ENCODE measurements around the gene TPCN2. TPM values are rescaled to one million over a fixed set of nuclear protein-coding genes. Genes with fewer than 3 reads are reported as not detected.

TPCN2 gene
- total and polyA plus RNA-seq, 4 donors = 6.4 to 20.8 (median 12.1) TPM

DNA sequence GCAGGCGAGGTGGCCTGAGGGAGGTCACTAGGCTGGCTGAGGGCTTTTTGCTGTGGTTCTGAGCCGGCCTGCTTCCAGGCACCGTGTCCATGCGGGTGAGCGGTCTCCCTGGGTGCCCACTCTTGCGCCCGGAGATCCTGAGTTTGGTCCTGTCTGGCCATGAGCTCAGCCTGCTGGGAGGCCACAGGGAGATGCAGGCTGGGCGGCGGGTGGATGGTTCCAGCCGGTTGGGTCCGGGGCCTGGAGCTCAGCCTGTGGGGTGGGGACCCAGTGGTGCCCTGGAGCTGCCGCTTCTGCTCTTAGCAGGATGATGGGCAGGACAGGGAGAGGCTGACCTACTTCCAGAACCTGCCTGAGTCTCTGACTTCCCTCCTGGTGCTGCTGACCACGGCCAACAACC lies 18.5 kb downstream of the TPCN2 start:
- H3K4me1 ChIP-seq (ENCODE audit: control insufficient read depth in 4 of 4, insufficient read depth in 4 of 4, low read length in 3 of 4) = no peaks in the 10 kb centered on the region
- H3K9me3 ChIP-seq (ENCODE audit: control insufficient read depth in 4 of 4, low read length in 3 of 4) = no peaks in the 10 kb centered on the region
- no peak overlapping the region for H3K9ac ChIP-seq (ENCODE audit: low read depth in 1 of 2, low read length in 2 of 2)
- no peak for DNase-seq (ENCODE audit: low spot score)
- H3K36me3 ChIP-seq (ENCODE audit: control insufficient read depth in 4 of 4, insufficient read depth in 3 of 4, low read depth in 1 of 4, low read length in 3 of 4) = peaks cover 2 to 41% (median 23%) of the 10 kb centered on the region in 4 donors
- WGBS = 96% methylated on average over 13 of the region's 13 CpGs
- H3K27ac ChIP-seq (ENCODE audit: low read depth in 1 of 2, low read length in 2 of 2) = no peak overlapping the region
- H3K27me3 ChIP-seq (ENCODE audit: control insufficient read depth in 4 of 4, insufficient read depth in 4 of 4, low read length in 3 of 4) = no peaks in the 10 kb centered on the region
- TF ChIP-seq EGR1 (IDR thresholded peaks at IDR 0.05; ENCODE audit: low read depth in 2 of 2) (no peak), FOXA2 (IDR thresholded peaks at IDR 0.05) (no peak), HNF4G (IDR thresholded peaks at IDR 0.05) (no peak), SP1 (IDR thresholded peaks at IDR 0.05) (no peak), RXRA (IDR thresholded peaks at IDR 0.05) (no peak), YY1 (IDR thresholded peaks at IDR 0.05) (no peak), GABPA (IDR thresholded peaks at IDR 0.05 in 1 of 2, conservative IDR thresholded peaks at IDR 0.05 in 1 of 2) (no peak), JUND (IDR thresholded peaks at IDR 0.05) (no peak), HNF4A (conservative IDR thresholded peaks at IDR 0.05) (no peak), TAF1 (conservative IDR thresholded peaks at IDR 0.05) (no peak)
- TF ChIP-seq, protein P1, sequence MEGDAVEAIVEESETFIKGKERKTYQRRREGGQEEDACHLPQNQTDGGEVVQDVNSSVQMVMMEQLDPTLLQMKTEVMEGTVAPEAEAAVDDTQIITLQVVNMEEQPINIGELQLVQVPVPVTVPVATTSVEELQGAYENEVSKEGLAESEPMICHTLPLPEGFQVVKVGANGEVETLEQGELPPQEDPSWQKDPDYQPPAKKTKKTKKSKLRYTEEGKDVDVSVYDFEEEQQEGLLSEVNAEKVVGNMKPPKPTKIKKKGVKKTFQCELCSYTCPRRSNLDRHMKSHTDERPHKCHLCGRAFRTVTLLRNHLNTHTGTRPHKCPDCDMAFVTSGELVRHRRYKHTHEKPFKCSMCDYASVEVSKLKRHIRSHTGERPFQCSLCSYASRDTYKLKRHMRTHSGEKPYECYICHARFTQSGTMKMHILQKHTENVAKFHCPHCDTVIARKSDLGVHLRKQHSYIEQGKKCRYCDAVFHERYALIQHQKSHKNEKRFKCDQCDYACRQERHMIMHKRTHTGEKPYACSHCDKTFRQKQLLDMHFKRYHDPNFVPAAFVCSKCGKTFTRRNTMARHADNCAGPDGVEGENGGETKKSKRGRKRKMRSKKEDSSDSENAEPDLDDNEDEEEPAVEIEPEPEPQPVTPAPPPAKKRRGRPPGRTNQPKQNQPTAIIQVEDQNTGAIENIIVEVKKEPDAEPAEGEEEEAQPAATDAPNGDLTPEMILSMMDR (IDR thresholded peaks at IDR 0.05; ENCODE audit: low read depth, low read length, missing input control) = no peak
- TF ChIP-seq, protein P2, sequence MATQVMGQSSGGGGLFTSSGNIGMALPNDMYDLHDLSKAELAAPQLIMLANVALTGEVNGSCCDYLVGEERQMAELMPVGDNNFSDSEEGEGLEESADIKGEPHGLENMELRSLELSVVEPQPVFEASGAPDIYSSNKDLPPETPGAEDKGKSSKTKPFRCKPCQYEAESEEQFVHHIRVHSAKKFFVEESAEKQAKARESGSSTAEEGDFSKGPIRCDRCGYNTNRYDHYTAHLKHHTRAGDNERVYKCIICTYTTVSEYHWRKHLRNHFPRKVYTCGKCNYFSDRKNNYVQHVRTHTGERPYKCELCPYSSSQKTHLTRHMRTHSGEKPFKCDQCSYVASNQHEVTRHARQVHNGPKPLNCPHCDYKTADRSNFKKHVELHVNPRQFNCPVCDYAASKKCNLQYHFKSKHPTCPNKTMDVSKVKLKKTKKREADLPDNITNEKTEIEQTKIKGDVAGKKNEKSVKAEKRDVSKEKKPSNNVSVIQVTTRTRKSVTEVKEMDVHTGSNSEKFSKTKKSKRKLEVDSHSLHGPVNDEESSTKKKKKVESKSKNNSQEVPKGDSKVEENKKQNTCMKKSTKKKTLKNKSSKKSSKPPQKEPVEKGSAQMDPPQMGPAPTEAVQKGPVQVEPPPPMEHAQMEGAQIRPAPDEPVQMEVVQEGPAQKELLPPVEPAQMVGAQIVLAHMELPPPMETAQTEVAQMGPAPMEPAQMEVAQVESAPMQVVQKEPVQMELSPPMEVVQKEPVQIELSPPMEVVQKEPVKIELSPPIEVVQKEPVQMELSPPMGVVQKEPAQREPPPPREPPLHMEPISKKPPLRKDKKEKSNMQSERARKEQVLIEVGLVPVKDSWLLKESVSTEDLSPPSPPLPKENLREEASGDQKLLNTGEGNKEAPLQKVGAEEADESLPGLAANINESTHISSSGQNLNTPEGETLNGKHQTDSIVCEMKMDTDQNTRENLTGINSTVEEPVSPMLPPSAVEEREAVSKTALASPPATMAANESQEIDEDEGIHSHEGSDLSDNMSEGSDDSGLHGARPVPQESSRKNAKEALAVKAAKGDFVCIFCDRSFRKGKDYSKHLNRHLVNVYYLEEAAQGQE (IDR thresholded peaks at IDR 0.05) = no peak
- TF ChIP-seq, protein P3, sequence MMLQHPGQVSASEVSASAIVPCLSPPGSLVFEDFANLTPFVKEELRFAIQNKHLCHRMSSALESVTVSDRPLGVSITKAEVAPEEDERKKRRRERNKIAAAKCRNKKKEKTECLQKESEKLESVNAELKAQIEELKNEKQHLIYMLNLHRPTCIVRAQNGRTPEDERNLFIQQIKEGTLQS (IDR thresholded peaks at IDR 0.05) = no peak
- TF ChIP-seq, protein P4, sequence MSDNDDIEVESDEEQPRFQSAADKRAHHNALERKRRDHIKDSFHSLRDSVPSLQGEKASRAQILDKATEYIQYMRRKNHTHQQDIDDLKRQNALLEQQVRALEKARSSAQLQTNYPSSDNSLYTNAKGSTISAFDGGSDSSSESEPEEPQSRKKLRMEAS (IDR thresholded peaks at IDR 0.05) = no peak
- TF ChIP-seq, protein P5, sequence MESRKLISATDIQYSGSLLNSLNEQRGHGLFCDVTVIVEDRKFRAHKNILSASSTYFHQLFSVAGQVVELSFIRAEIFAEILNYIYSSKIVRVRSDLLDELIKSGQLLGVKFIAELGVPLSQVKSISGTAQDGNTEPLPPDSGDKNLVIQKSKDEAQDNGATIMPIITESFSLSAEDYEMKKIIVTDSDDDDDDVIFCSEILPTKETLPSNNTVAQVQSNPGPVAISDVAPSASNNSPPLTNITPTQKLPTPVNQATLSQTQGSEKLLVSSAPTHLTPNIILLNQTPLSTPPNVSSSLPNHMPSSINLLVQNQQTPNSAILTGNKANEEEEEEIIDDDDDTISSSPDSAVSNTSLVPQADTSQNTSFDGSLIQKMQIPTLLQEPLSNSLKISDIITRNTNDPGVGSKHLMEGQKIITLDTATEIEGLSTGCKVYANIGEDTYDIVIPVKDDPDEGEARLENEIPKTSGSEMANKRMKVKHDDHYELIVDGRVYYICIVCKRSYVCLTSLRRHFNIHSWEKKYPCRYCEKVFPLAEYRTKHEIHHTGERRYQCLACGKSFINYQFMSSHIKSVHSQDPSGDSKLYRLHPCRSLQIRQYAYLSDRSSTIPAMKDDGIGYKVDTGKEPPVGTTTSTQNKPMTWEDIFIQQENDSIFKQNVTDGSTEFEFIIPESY (IDR thresholded peaks at IDR 0.05) = no peak
- H3K4me3 ChIP-seq (ENCODE audit: low read depth in 1 of 3, low read length in 3 of 3) = no peak overlapping the region
